Liver (tissue), 9 donors: Measurements from ENCODE around the gene WBP2. TPM values are rescaled to one million over a fixed set of nuclear protein-coding genes. Genes with fewer than 3 reads are reported as not detected.

Source experiments
- DNase-seq: peaks from one replicate; pipeline ENCODE4 v3.0.0-alpha.2; 2017; ENCODE audit warnings: low spot score
- H3K27ac ChIP-seq, 2 donors: one replicate each; pipeline ENCODE4 v1.7.0; 2013; ENCODE audit warnings: inconsistent platforms in 2 of 2, low read length in 2 of 2, control low read depth in 1 of 2, low read depth in 1 of 2, mild to moderate bottlenecking in 1 of 2
- H3K27me3 ChIP-seq, 4 donors: one replicate each; pipeline versions ENCODE4 v1.6.1 to v1.7.0; 2013; ENCODE audit warnings: low read length in 3 of 4, inconsistent platforms in 1 of 4, mild to moderate bottlenecking in 1 of 4, moderate library complexity in 1 of 4; ENCODE audit not compliant: control insufficient read depth in 4 of 4, insufficient read depth in 4 of 4
- H3K36me3 ChIP-seq, 4 donors: one replicate each; pipeline versions ENCODE4 v1.6.1 to v1.7.0; 2013; ENCODE audit warnings: low read length in 3 of 4, mild to moderate bottlenecking in 3 of 4, low read depth in 1 of 4, moderate library complexity in 1 of 4; ENCODE audit not compliant: control insufficient read depth in 4 of 4, insufficient read depth in 3 of 4
- H3K4me1 ChIP-seq, 4 donors: one replicate each; pipeline versions ENCODE4 v1.6.1 to v1.7.0; 2013; ENCODE audit warnings: low read length in 3 of 4, mild to moderate bottlenecking in 3 of 4, moderate library complexity in 1 of 4; ENCODE audit not compliant: control insufficient read depth in 4 of 4, insufficient read depth in 4 of 4
- H3K4me3 ChIP-seq, 3 donors: one replicate each; pipeline versions ENCODE4 v1.6.1 to v1.7.0; 2013; ENCODE audit warnings: low read length in 3 of 3, control low read depth in 1 of 3, low read depth in 1 of 3, mild to moderate bottlenecking in 1 of 3
- H3K9ac ChIP-seq, 2 donors: one replicate each; pipeline ENCODE4 v1.7.0; 2013; ENCODE audit warnings: low read length in 2 of 2, mild to moderate bottlenecking in 2 of 2, moderate library complexity in 2 of 2, control low read depth in 1 of 2, low read depth in 1 of 2
- H3K9me3 ChIP-seq, 4 donors: one replicate each; pipeline versions ENCODE4 v1.6.1 to v1.7.0; 2013; ENCODE audit warnings: low read length in 3 of 4; ENCODE audit not compliant: control insufficient read depth in 4 of 4
- ATF3 ChIP-seq: IDR thresholded peaks from 2 replicates; pipeline ENCODE4 v1.6.1; 2016; ENCODE audit warnings: antibody characterized with exemption
- CTCF ChIP-seq: fragments of 150-350 bp; IDR thresholded peaks from 2 replicates; pipeline ENCODE4 v1.5.1; 2017; ENCODE audit warnings: improper control_type of control experiment, low read depth, low read length; ENCODE audit not compliant: missing input control
- FOXA1 ChIP-seq: IDR thresholded peaks from 2 replicates; pipeline ENCODE4 v1.6.1; 2016; ENCODE audit warnings: antibody characterized with exemption
- FOXA2 ChIP-seq: IDR thresholded peaks from 2 replicates; pipeline ENCODE4 v1.6.1; 2016; ENCODE audit warnings: antibody characterized with exemption
- GABPA ChIP-seq, 2 donors: IDR thresholded peaks in 1 of 2; conservative IDR thresholded peaks in 1 of 2; 2 replicates each; pipeline ENCODE4 v1.6.1; 2016; ENCODE audit warnings: antibody characterized with exemption in 2 of 2, mild to moderate bottlenecking in 1 of 2, moderate library complexity in 1 of 2
- HNF4A ChIP-seq, 2 donors: conservative IDR thresholded peaks; 2 replicates each; pipeline ENCODE4 v1.6.1; 2016; ENCODE audit warnings: antibody characterized with exemption in 2 of 2, mild to moderate bottlenecking in 2 of 2
- HNF4G ChIP-seq: IDR thresholded peaks from 2 replicates; pipeline ENCODE4 v1.6.1; 2016; ENCODE audit warnings: antibody characterized with exemption
- JUND ChIP-seq, 2 donors: IDR thresholded peaks; 2 replicates each; pipeline ENCODE4 v1.6.1; 2016; ENCODE audit warnings: antibody characterized with exemption in 2 of 2
- NR2F2 ChIP-seq: IDR thresholded peaks from 2 replicates; pipeline ENCODE4 v1.6.1; 2016; ENCODE audit warnings: antibody characterized with exemption
- RAD21 ChIP-seq, 2 donors: IDR thresholded peaks; 2 replicates each; pipeline ENCODE4 v1.6.1; 2016; ENCODE audit warnings: antibody characterized with exemption in 2 of 2, mild to moderate bottlenecking in 2 of 2
- REST ChIP-seq: IDR thresholded peaks from 2 replicates; pipeline ENCODE4 v1.6.1; 2016; ENCODE audit warnings: antibody characterized with exemption, mild to moderate bottlenecking
- RXRA ChIP-seq, 2 donors: IDR thresholded peaks; 2 replicates each; pipeline ENCODE4 v1.6.1; 2017 to 2018; ENCODE audit warnings: antibody characterized with exemption in 2 of 2, mild to moderate bottlenecking in 1 of 2
- SP1 ChIP-seq: IDR thresholded peaks from 2 replicates; pipeline ENCODE4 v1.6.1; 2018; ENCODE audit warnings: antibody characterized with exemption, mild to moderate bottlenecking
- TAF1 ChIP-seq: conservative IDR thresholded peaks from 2 replicates; pipeline ENCODE4 v1.6.1; 2016; ENCODE audit warnings: antibody characterized with exemption, mild to moderate bottlenecking
- YY1 ChIP-seq: IDR thresholded peaks from 2 replicates; pipeline ENCODE4 v1.6.1; 2016; ENCODE audit warnings: antibody characterized with exemption, mild to moderate bottlenecking
- ZBTB33 ChIP-seq: IDR thresholded peaks from 2 replicates; pipeline ENCODE4 v1.6.1; 2016; ENCODE audit warnings: antibody characterized with exemption
- WGBS: extraction: QIAGEN DNeasy Blood & Tissue Kit; methylation state at CpG from one replicate; pipeline ENCODE4 v1.1.7; 2013; 5-methylcytosine and 5-hydroxymethylcytosine counted together
- polyA plus RNA-seq, 2 donors: library from polyadenylated mRNA; stranded (reverse) in 1 of 2; unstranded in 1 of 2; fragments of 200-250 nt in 1 of 2; fragments of >200 nt in 1 of 2; fragmentation: Nextera tagmentation in 1 of 2; extraction: Ambion mirVana in 1 of 2; gene quantifications; one replicate each; pipeline versions ENCODE4 v1.2.1 to v1.2.3, GENCODE V29; 2013 to 2015
- total RNA-seq, 2 donors: library from RNA; depleted of rRNA; stranded (reverse); fragments of >200 nt; gene quantifications; one replicate each; pipeline ENCODE4 v1.2.3, GENCODE V29; 2014
- donor health status: healthy.
- donor health status: healthy.
- donor health status: healthy.
- donor health status: healthy.
- donor health status: healthy.

Gene WBP2
- total and polyA plus RNA-seq, 4 donors, result 29.0 to 99.4 (median 51.6) TPM

DNA sequence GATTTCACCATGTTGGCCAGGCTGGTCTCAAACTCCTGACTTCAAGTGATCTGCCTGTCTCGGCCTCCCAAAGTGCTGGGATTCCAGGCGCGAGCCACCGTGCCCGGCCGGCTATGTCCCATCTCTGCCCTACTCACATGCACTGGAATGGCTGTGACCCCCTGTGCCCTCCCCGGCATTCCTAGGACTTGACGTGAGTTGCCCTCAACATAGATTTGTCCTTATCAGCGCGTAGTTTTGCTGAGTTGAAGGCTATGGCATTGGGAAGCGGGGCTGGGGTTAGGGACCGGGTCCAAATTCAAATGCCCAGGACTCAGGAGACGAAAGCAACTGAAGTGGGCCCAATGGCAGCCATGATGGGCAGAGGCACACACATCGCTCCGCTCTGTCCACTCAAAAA, 16.7 kb downstream of the WBP2 start:
- Histone ChIP-seq H3K27ac (no peak overlapping the region), H3K4me1 (peaks cover 0 to 2% (median under 1%) of the 10 kb centered on the region in 4 donors), H3K27me3 (no peaks in the 10 kb centered on the region), H3K36me3 (peaks cover 9 to 41% (median 17%) of the 10 kb centered on the region in 4 donors), H3K9me3 (no peaks in the 10 kb centered on the region), H3K4me3 (no peak overlapping the region), H3K9ac (no peak overlapping the region)
- 92% methylated on average over 15 of the region's 15 CpGs for WGBS
- TF ChIP-seq NR2F2, result no peak
- no peak for TF ChIP-seq REST
- TF ChIP-seq ATF3, result no peak
- TF ChIP-seq RAD21 (IDR thresholded peaks at IDR 0.05), result no peak
- no peak for TF ChIP-seq ZBTB33
- DNase-seq, result no peak

- 86% methylated on average over 7 of the region's 7 CpGs for whole genome bisulfite sequencing
- Histone ChIP-seq H3K4me3 (no peak overlapping the region), H3K9me3 (no peaks in the 10 kb centered on the region), H3K9ac (no peak overlapping the region), H3K4me1 (peaks cover 0 to 2% (median 0%) of the 10 kb centered on the region in 4 donors), H3K36me3 (peaks cover 9 to 41% (median 17%) of the 10 kb centered on the region in 4 donors), H3K27ac (no peak overlapping the region), H3K27me3 (no peaks in the 10 kb centered on the region)
- TF ChIP-seq FOXA1 (no peak), YY1 (no peak), JUND (IDR thresholded peaks at IDR 0.05) (no peak), NR2F2 (no peak), TAF1 (no peak), FOXA2 (no peak), RXRA (IDR thresholded peaks at IDR 0.05) (no peak)
- DNase-seq, result no peak
Measured at GRCh38 chr17:75837899-75838298, 17.2 kb downstream of the WBP2 start.

GRCh38 chr17:75836605-75837004, 18.5 kb downstream of the WBP2 start:
- TF ChIP-seq SP1 (no peak), HNF4G (no peak), GABPA (IDR thresholded peaks at IDR 0.05 in 1 of 2, conservative IDR thresholded peaks at IDR 0.05 in 1 of 2) (no peak), RAD21 (IDR thresholded peaks at IDR 0.05) (no peak), HNF4A (conservative IDR thresholded peaks at IDR 0.05) (no peak), TAF1 (no peak), REST (no peak), JUND (IDR thresholded peaks at IDR 0.05) (no peak), CTCF (no peak)
- Histone ChIP-seq H3K27ac (no peak overlapping the region), H3K4me3 (no peak overlapping the region), H3K4me1 (peaks cover 0 to 2% (median 0%) of the 10 kb centered on the region in 4 donors), H3K27me3 (no peaks in the 10 kb centered on the region), H3K9ac (no peak overlapping the region), H3K9me3 (no peaks in the 10 kb centered on the region), H3K36me3 (peaks cover 9 to 43% (median 17%) of the 10 kb centered on the region in 4 donors)
- WGBS, result 90% methylated on average over 9 of the region's 9 CpGs
- no peak for DNase-seq
